Effector memory CD4-positive, alpha-beta T cell (primary cell): ENCODE results near the gene HBE1.
"Not testable (repeated sequence)": the region's sequence is repeated elsewhere in the genome, so short reads cannot be mapped to it uniquely, and the experiment has no call there.

Experiments used
- DNase-seq, 3 donors: peaks; one replicate each; pipeline ENCODE4 v3.0.0-alpha.2; 2020
- H3K27ac ChIP-seq: 2 replicates; pipeline ENCODE4 v1.7.0; 2013; ENCODE audit warnings: mild to moderate bottlenecking, low read length, moderate library complexity; ENCODE audit not compliant: insufficient read depth, poor library complexity, severe bottlenecking
- H3K27me3 ChIP-seq: replicated peaks from 2 replicates; pipeline ENCODE4 v1.7.0; 2013; ENCODE audit warnings: mild to moderate bottlenecking, low read length; ENCODE audit not compliant: insufficient read depth, control insufficient read depth, poor library complexity, severe bottlenecking
- H3K36me3 ChIP-seq: 2 replicates; pipeline ENCODE4 v1.7.0; 2013; ENCODE audit warnings: mild to moderate bottlenecking, low read length, moderate library complexity; ENCODE audit not compliant: control insufficient read depth, insufficient read depth
- H3K4me1 ChIP-seq: 2 replicates; pipeline ENCODE4 v1.7.0; 2013; ENCODE audit warnings: low read length, mild to moderate bottlenecking; ENCODE audit not compliant: control insufficient read depth, insufficient read depth, poor library complexity, severe bottlenecking
- H3K4me3 ChIP-seq: 2 replicates; pipeline ENCODE4 v1.7.0; 2013; ENCODE audit warnings: low read length, low read depth, mild to moderate bottlenecking; ENCODE audit not compliant: insufficient read depth, poor library complexity, severe bottlenecking
- H3K9me3 ChIP-seq: 2 replicates; pipeline ENCODE4 v1.7.0; 2013; ENCODE audit warnings: mild to moderate bottlenecking, low read length, moderate library complexity; ENCODE audit not compliant: control insufficient read depth

Gene HBE1

GRCh38 chr11:5254646-5255413 is 14.9 kb downstream of the HBE1 start, which contains the start of gene HBG2:
TSS of gene HBG2 (minus strand) at chr11:5254781. CDS start at chr11:5254728, 53 bp downstream.
- not testable (repeated sequence) for DNase-seq, H3K9me3 ChIP-seq, H3K4me1 ChIP-seq, H3K27me3 ChIP-seq, H3K27ac ChIP-seq, H3K4me3 ChIP-seq, H3K36me3 ChIP-seq

- H3K4me3 ChIP-seq, DNase-seq, H3K27me3 ChIP-seq, H3K36me3 ChIP-seq, H3K27ac ChIP-seq, H3K9me3 ChIP-seq, H3K4me1 ChIP-seq: not testable (repeated sequence)
Measured at GRCh38 chr11:5254023-5254422, 15.7 kb downstream of the HBE1 start.

GRCh38 chr11:5253440-5253839 is 16.3 kb downstream of the HBE1 start:
- DNase-seq, result not testable (repeated sequence)

GRCh38 chr11:5252919-5253265 is 16.9 kb downstream of the HBE1 start:
- Histone ChIP-seq H3K4me3 (no peak overlapping the region), H3K27ac (no peak overlapping the region), H3K27me3 (no peaks in the 10 kb centered on the region), H3K36me3 (no peaks in the 10 kb centered on the region), H3K9me3 (no peaks in the 10 kb centered on the region), H3K4me1 (no peaks in the 10 kb centered on the region)
- no peak for DNase-seq

More at GRCh38 chr11:5253440-5253839, 16.3 kb downstream of the HBE1 start:
- not testable (repeated sequence) for H3K4me3 ChIP-seq, H3K9me3 ChIP-seq, H3K27me3 ChIP-seq, H3K4me1 ChIP-seq, H3K36me3 ChIP-seq, H3K27ac ChIP-seq

- Histone ChIP-seq H3K4me3 (no peak overlapping the region), H3K4me1 (no peaks in the 10 kb centered on the region), H3K27ac (no peak overlapping the region), H3K36me3 (no peaks in the 10 kb centered on the region), H3K27me3 (no peaks in the 10 kb centered on the region), H3K9me3 (no peaks in the 10 kb centered on the region)
- no peak for DNase-seq
Measured at GRCh38 chr11:5252192-5252918, 17.4 kb downstream of the HBE1 start.

- H3K36me3 ChIP-seq, result no peaks in the 10 kb centered on the region
- no peak overlapping the region for H3K27ac ChIP-seq
- no peak for DNase-seq
- H3K9me3 ChIP-seq, result no peaks in the 10 kb centered on the region
- H3K4me1 ChIP-seq, result no peaks in the 10 kb centered on the region
- no peaks in the 10 kb centered on the region for H3K27me3 ChIP-seq
- H3K4me3 ChIP-seq, result no peak overlapping the region
Measured at GRCh38 chr11:5251746-5252145, 18.0 kb downstream of the HBE1 start.

GRCh38 chr11:5250543-5251204 is 19.1 kb downstream of the HBE1 start:
- Histone ChIP-seq H3K9me3 (no peaks in the 10 kb centered on the region), H3K4me3 (no peak overlapping the region), H3K4me1 (no peaks in the 10 kb centered on the region), H3K27me3 (no peaks in the 10 kb centered on the region), H3K36me3 (no peaks in the 10 kb centered on the region), H3K27ac (no peak overlapping the region)
- DNase-seq, result no peak

GRCh38 chr11:5249807-5250396 is 19.8 kb downstream of the HBE1 start, which contains the start of gene HBG1:
TSS of gene HBG1 (minus strand) at chr11:5249857. CDS start at chr11:5249804, 53 bp downstream.
- H3K4me3 ChIP-seq, H3K4me1 ChIP-seq, H3K9me3 ChIP-seq, H3K27ac ChIP-seq, DNase-seq, H3K36me3 ChIP-seq, H3K27me3 ChIP-seq: not testable (repeated sequence)

- DNase-seq, H3K36me3 ChIP-seq, H3K27ac ChIP-seq: not testable (repeated sequence)
Measured at GRCh38 chr11:5248498-5248897, 21.2 kb downstream of the HBE1 start.

More at GRCh38 chr11:5248498-5248897, 21.2 kb downstream of the HBE1 start:
- not testable (repeated sequence) for H3K27me3 ChIP-seq, H3K9me3 ChIP-seq, H3K4me3 ChIP-seq, H3K4me1 ChIP-seq
